Measurements from ENCODE around the gene CYBC1. TPM values are rescaled to one million over a fixed set of nuclear protein-coding genes. Genes with fewer than 3 reads are reported as not detected.

The CYBC1 gene
- total and polyA plus RNA-seq, 11 donors: 17.3 to 82.1 (median 25.4) TPM

- ATAC-seq: no peak
- intact Hi-C loops (cut with DNase I): loop anchor here in 5 of 10 donors (5.0 to 10.0 kb wide), 3 partner anchors 55 to 138 kb away; no protein-coding TSS in a partner anchor
- H3K9me3 ChIP-seq: no peaks in the 10 kb centered on the region
- DNase-seq: no peak
- TF ChIP-seq POLR2A (IDR thresholded peaks at IDR 0.05) (no peak), CTCF (IDR thresholded peaks at IDR 0.05) (no peak)
- H3K4me3 ChIP-seq: no peak overlapping the region
- H3K4me1 ChIP-seq: peaks cover 0 to 31% (median 10%) of the 10 kb centered on the region in 12 donors
- no peaks in the 10 kb centered on the region for H3K27me3 ChIP-seq
- WGBS, 4 donors: 89 to 93% (median 92%) methylated on average over 21 of the region's 21 CpGs
- H3K27ac ChIP-seq: peak overlapping the region in 10 of 12 donors; percentile 50 to 90 (median 79)
- H3K36me3 ChIP-seq: peaks cover 3 to 45% (median 34%) of the 10 kb centered on the region in 9 donors
These were observed 39.4 kb upstream of the CYBC1 start for GRCh38 chr17:82489851-82490511.

DNA sequence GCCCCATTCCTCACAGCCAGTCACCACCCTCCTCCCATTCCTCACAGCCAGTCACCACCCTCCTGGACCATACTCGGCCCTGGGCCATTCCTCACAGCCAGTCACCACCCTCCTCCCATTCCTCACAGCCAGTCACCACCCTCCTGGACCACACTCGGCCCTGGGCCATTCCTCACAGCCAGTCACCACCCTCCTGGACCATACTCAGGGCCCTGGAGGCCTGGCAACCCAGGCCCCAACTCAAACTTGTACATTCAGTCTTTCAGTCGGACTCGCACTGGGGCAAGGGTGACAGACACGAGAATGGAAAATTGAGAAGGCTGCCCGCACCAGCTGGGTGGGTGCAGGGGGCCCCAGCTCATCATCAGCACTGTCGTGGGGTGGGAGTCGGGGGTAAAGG, 38.6 kb upstream of the CYBC1 start:
- H3K4me3 ChIP-seq: no peak overlapping the region
- DNase-seq (peak; percentile 62 to 90 (median 75)), ATAC-seq (peak; percentile 92 to 97 (median 94))
- intact Hi-C loops (cut with DNase I): no loop called here
- peaks cover 3 to 54% (median 43%) of the 10 kb centered on the region in 9 donors for H3K36me3 ChIP-seq
- peaks cover 0 to 26% (median 8%) of the 10 kb centered on the region in 12 donors for H3K4me1 ChIP-seq
- WGBS, 4 donors: 42 to 58% (median 49%) methylated on average over 5 to 8 of the region's 8 CpGs
- TF ChIP-seq POLR2A (IDR thresholded peaks at IDR 0.05) (no peak), CTCF (IDR thresholded peaks at IDR 0.05) (no peak)
- H3K9me3 ChIP-seq: no peaks in the 10 kb centered on the region
- no peaks in the 10 kb centered on the region for H3K27me3 ChIP-seq
- peak overlapping the region; percentile 28 to 90 (median 76) for H3K27ac ChIP-seq

DNA sequence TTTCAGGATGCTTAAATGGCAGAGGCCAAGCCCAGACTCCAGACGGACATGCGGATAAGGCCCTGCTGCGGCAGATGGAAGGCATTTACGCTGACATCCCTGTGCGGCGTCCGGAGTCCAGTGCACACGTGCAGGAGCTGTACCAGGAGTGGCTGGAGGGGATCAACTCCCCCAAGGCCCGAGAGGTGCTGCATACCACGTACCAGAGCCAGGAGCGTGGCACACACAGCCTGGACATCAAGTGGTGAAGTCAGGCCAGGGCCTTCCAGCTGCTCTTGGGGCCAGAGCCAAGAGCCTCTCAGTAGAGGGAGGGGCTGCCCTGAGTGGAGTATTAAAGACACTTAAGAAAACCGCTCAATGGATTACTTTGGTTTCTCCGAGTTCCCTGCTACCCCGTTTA, 37.4 kb upstream of the CYBC1 start:
- H3K9me3 ChIP-seq: no peaks in the 10 kb centered on the region
- TF ChIP-seq CTCF (IDR thresholded peaks at IDR 0.05) (no peak), POLR2A (IDR thresholded peaks at IDR 0.05) (no peak)
- H3K36me3 ChIP-seq: peaks cover 3 to 66% (median 55%) of the 10 kb centered on the region in 9 donors
- H3K27ac ChIP-seq: peak overlapping the region in 7 of 12 donors; percentile 5 to 90 (median 76)
- WGBS, 4 donors: 60 to 68% (median 63%) methylated on average over 14 of the region's 14 CpGs
- H3K4me3 ChIP-seq: no peak overlapping the region
- ATAC-seq (peak; percentile 13 to 68 (median 57)), DNase-seq (peak in 2 of 5 donors; percentile 70 to 73)
- no peaks in the 10 kb centered on the region for H3K27me3 ChIP-seq
- intact Hi-C loops (cut with DNase I): no loop called here
- peaks cover 0 to 24% (median 7%) of the 10 kb centered on the region in 12 donors for H3K4me1 ChIP-seq

DNA sequence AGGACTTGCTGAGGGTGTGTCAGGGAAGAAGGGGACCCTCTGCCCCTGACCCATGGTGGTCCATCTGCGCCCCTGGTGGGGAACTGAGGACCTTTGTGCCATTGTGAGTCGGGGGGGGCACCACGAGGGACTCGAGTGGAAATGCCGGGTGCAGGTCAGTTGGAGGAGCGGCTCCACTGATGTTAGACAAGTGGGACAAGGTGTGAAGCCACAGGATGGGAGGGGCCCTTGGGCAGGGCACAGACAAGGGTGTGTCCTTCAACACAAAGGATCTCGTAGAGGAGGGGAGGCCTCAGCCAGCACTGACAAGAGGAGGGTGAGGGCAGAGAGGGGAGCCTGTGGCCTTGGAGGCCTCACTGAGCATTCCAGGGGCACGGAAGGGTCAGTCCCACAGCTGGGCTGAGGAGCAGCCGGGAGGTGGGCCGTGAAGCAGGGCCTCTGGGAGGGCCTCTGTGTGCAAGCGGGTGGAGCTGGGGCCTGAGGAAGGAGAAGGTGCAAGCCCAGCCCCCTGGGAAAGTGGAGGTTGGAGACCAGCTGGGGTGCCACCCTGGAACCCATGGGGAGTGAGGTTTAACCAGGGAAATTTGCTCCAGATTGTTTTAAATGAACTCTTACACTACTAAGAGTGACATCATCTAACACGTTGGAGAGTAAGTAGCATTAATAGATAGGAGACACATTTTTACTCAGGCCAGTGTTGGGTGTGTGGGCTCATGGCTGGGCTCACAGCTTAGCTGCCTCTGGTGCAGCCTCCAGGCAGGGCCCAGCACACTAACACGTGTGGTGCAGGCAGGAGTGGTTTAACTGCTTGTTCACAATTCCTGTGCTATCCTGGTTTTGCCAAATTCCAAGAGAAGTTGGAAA, 35.9 kb upstream of the CYBC1 start:
- Histone ChIP-seq H3K27me3 (no peaks in the 10 kb centered on the region), H3K9me3 (no peaks in the 10 kb centered on the region), H3K36me3 (peaks cover 3 to 81% (median 69%) of the 10 kb centered on the region in 9 donors), H3K4me1 (peaks cover 0 to 24% (median 7%) of the 10 kb centered on the region in 12 donors), H3K4me3 (no peak overlapping the region), H3K27ac (no peak overlapping the region)
- no peak for TF ChIP-seq POLR2A (IDR thresholded peaks at IDR 0.05)
- no peak for TF ChIP-seq CTCF (IDR thresholded peaks at IDR 0.05)
- DNase-seq (no peak), ATAC-seq (no peak)
- intact Hi-C loops (cut with DNase I): no loop called here
- 73 to 78% (median 77%) methylated on average over 13 of the region's 13 CpGs for WGBS, 4 donors

Measured in heart left ventricle (tissue), 16 donors.